Measurements from ENCODE around the gene COMMD10. TPM values are rescaled to one million over a fixed set of nuclear protein-coding genes. Genes with fewer than 3 reads are reported as not detected.

COMMD10 gene
- total RNA-seq, 4 donors from 2014 or later = 15.3 to 38.1 (median 20.0) TPM

DNA sequence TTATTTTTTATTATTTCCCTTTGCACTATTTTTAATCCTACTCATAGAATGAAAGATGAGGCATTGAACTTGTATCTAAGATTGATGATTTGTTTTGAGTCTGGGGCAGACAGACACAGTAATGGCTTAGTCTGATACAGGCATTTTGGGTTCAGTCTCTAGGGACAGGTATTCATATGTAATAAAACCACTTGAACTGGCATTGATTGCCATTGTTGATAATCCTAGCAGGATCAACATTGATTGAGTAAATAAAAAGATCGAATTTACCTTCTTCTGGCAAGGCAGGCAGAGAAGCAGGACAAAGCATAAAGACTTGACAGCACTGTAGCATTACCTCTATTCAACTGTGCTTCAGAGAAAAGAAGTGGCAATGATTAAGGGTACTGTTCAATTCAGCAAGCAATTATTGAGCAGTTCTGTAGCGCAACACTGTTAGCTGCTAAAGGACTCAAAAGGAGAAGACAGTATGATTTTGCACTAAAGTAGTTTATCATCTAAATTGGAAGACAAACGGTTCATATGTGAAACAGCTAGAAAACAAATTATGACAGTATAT, 144.4 kb downstream of the COMMD10 start:
- no peak overlapping the region for H3K4me3 ChIP-seq
- no peaks in the 10 kb centered on the region for H3K4me1 ChIP-seq
- 57 to 68% methylated on average over 3 of the region's 3 CpGs for WGBS, 2 donors

GRCh38 chr5:116231288-116231687, 146.5 kb downstream of the COMMD10 start:
- no peak overlapping the region for H3K27ac ChIP-seq
- no peaks in the 10 kb centered on the region for H3K27me3 ChIP-seq
- 84 to 88% methylated on average over 2 of the region's 2 CpGs for WGBS, 2 donors
- no peak for DNase-seq (ENCODE audit: low spot score in 2 of 2)
- no peak overlapping the region for H3K4me3 ChIP-seq
- no peaks in the 10 kb centered on the region for H3K9me3 ChIP-seq
- H3K4me1 ChIP-seq = no peaks in the 10 kb centered on the region
- TF ChIP-seq EP300 (IDR thresholded peaks at IDR 0.05) = no peak
- TF ChIP-seq, protein P1, sequence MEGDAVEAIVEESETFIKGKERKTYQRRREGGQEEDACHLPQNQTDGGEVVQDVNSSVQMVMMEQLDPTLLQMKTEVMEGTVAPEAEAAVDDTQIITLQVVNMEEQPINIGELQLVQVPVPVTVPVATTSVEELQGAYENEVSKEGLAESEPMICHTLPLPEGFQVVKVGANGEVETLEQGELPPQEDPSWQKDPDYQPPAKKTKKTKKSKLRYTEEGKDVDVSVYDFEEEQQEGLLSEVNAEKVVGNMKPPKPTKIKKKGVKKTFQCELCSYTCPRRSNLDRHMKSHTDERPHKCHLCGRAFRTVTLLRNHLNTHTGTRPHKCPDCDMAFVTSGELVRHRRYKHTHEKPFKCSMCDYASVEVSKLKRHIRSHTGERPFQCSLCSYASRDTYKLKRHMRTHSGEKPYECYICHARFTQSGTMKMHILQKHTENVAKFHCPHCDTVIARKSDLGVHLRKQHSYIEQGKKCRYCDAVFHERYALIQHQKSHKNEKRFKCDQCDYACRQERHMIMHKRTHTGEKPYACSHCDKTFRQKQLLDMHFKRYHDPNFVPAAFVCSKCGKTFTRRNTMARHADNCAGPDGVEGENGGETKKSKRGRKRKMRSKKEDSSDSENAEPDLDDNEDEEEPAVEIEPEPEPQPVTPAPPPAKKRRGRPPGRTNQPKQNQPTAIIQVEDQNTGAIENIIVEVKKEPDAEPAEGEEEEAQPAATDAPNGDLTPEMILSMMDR (IDR thresholded peaks at IDR 0.05) = no peak
- no peak for TF ChIP-seq POLR2A (IDR thresholded peaks at IDR 0.05)
- H3K36me3 ChIP-seq = peaks cover 0 to 3% (median 0%) of the 10 kb centered on the region in 3 donors

More for the DNA sequence above, 144.4 kb downstream of the COMMD10 start:
- TF ChIP-seq, protein P1 (IDR thresholded peaks at IDR 0.05) = no peak
- TF ChIP-seq POLR2A (IDR thresholded peaks at IDR 0.05) (no peak), EP300 (IDR thresholded peaks at IDR 0.05) (no peak)
- Histone ChIP-seq H3K36me3 (peaks cover 0 to 6% (median 0%) of the 10 kb centered on the region in 3 donors), H3K27ac (no peak overlapping the region), H3K9me3 (peaks cover 0 to 10% (median 3%) of the 10 kb centered on the region in 4 donors), H3K27me3 (no peaks in the 10 kb centered on the region)
- no peak for DNase-seq (ENCODE audit: low spot score in 2 of 2)

DNA sequence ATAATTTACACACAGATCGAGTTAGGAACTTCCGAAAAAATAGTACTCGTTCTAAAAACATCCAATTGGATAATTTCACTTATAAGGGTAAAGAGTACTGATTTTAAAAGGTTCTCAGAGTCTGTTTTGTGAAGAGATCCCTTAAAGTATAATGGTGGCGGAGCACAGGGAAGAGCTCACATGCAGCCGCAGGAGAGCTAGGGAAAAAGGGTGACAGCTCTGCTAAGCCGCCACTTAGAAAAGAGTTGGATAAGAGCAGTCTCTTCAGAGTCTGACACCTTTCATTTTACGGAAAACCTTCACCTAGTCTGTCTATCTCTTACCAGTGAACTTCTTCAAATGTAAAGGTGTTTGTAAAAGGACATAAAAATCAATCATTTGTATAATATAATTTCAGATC, 149.9 kb downstream of the COMMD10 start:
- Histone ChIP-seq H3K36me3 (no peaks in the 10 kb centered on the region), H3K4me1 (no peaks in the 10 kb centered on the region), H3K4me3 (no peak overlapping the region), H3K27me3 (no peaks in the 10 kb centered on the region), H3K9me3 (no peaks in the 10 kb centered on the region), H3K27ac (no peak overlapping the region)
- 94 to 96% methylated on average over 7 of the region's 7 CpGs for WGBS, 2 donors
- DNase-seq (ENCODE audit: low spot score in 2 of 2) = no peak
- TF ChIP-seq POLR2A (IDR thresholded peaks at IDR 0.05) (no peak), EP300 (IDR thresholded peaks at IDR 0.05) (no peak)
- TF ChIP-seq, protein P1 (IDR thresholded peaks at IDR 0.05) = no peak

GRCh38 chr5:116237917-116238500, 153.2 kb downstream of the COMMD10 start:
- WGBS, 2 donors = 93 to 95% methylated on average over 3 of the region's 3 CpGs
- DNase-seq (ENCODE audit: low spot score in 2 of 2) = no peak
- TF ChIP-seq, protein P1 (IDR thresholded peaks at IDR 0.05) = no peak
- TF ChIP-seq POLR2A (IDR thresholded peaks at IDR 0.05) (no peak), EP300 (IDR thresholded peaks at IDR 0.05) (no peak)
- H3K36me3 ChIP-seq = no peaks in the 10 kb centered on the region
- no peaks in the 10 kb centered on the region for H3K27me3 ChIP-seq
- no peaks in the 10 kb centered on the region for H3K9me3 ChIP-seq
- H3K27ac ChIP-seq = no peak overlapping the region
- peaks cover 0 to 3% (median 0%) of the 10 kb centered on the region in 4 donors for H3K4me1 ChIP-seq
- no peak overlapping the region for H3K4me3 ChIP-seq

- no peaks in the 10 kb centered on the region for H3K27me3 ChIP-seq
- no peak for DNase-seq (ENCODE audit: low spot score in 2 of 2)
- no peak overlapping the region for H3K4me3 ChIP-seq
- H3K36me3 ChIP-seq = no peaks in the 10 kb centered on the region
- peaks cover 0 to 3% (median 0%) of the 10 kb centered on the region in 4 donors for H3K4me1 ChIP-seq
- H3K9me3 ChIP-seq = peaks cover 0 to 18% (median 2%) of the 10 kb centered on the region in 4 donors
- WGBS, 2 donors = 5 to 21% methylated on average over 1 of the region's 1 CpG
- TF ChIP-seq, protein P1 (IDR thresholded peaks at IDR 0.05) = no peak
- no peak for TF ChIP-seq POLR2A (IDR thresholded peaks at IDR 0.05)
- TF ChIP-seq EP300 (IDR thresholded peaks at IDR 0.05) = no peak
- no peak overlapping the region for H3K27ac ChIP-seq
Observed at GRCh38 chr5:116242343-116242742, 157.5 kb downstream of the COMMD10 start.
